T-helper 9 cell (primary cell): ENCODE results near the gene NT5DC2.

Experiments used
- DNase-seq: peaks from one replicate; pipeline ENCODE4 v3.0.0-alpha.2; 2020

NT5DC2 gene

GRCh38 chr3:52509753-52510328 lies 23.8 kb downstream of the NT5DC2 start:
- no peak for DNase-seq

DNA sequence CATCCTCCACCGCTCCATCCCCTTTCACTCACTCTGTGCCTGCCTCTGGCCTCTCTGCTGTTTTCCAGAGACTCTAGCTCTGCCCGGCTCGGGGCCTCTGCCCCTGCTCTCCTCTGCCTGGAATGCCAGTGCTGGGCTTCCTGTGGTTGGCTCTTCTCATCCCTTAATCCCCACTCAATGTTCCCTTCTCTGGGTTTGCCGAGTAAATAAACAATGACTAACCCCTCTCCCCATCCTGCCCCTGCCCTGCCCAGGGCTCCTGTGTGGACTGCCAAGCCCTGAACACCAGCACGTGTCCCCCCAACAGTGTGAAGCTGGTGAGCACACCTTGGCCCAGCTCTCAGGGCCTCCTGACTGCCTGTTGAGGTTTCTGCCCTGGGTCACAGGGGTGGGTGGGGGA lies 26.3 kb downstream of the NT5DC2 start:
- DNase-seq = no peak

DNA sequence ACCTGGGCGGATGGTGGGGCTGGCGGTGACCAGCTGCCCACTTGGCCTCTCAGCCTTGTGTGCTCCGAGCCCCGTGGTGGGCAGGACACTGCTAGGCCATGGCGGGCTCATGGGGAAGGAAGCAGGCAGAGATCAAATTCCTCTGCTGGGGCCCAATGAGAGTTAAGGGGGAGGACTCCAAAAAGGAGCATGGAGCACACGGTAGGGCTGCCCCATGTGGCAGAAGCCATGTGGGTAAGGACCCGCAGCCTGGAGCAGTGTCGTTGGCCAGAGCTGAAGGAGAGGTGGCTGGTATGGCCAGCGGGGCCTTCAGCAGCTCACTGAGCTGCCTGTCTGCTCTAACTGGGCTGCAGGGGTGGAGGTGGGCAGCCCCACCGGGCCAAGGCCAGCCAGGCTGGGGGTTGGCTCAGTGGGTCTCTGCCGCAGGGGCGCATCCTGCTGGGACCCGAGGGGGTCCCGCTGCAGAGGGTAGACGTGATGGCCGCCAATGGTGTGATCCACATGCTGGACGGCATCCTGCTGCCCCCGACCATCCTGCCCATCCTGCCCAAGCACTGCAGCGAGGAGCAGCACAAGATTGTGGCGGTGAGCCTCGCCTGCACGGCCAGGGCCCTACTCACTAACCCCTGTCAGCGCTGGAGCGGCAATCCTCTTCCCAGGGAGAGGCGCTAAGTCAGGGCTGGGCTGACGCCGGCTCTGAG lies 27.2 kb downstream of the NT5DC2 start:
- DNase-seq = no peak

DNA sequence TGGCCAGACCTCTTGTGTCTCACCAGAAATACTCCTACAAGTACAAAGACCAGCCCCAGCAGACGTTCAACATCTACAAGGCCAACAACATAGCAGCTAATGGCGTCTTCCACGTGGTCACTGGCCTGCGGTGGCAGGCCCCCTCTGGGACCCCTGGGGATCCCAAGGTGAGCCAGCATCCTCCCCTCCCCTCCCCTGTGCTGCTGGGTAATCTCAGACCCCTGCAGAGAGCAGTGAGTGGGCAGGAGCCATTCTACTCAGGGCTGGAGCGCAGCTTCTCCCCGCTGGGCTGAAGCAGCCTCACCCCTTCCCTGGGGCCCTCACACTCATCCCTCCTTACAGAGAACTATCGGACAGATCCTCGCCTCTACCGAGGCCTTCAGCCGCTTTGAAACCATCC lies 28.7 kb downstream of the NT5DC2 start:
- no peak for DNase-seq

GRCh38 chr3:52503788-52504424 lies 29.8 kb downstream of the NT5DC2 start:
- no peak for DNase-seq

DNA sequence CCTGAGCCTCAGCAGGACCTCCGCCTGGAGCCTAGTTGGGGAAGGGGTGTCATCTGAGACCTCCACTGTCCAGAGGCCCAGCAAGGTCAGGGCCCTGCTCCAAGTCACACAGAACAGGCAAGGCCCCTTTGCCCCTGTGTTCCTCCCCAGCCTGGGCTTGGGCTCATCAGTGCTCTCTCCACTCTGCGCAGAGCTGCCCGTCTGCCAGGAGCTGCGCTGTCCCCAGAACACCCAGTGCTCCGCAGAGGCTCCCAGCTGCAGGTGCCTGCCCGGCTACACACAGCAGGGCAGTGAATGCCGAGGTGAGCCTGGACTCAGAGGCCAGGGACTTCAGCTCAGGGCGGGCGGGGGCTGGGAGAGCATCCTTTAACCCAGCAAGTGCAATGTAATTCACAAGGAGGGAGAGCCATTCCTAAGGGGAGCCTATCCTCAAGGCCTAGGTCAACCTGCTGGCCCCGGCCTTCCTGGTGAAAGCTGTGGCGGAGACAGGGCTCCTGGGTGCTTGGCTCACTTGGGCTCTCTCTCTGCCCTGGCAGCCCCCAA lies 30.8 kb downstream of the NT5DC2 start:
- DNase-seq = no peak

DNA sequence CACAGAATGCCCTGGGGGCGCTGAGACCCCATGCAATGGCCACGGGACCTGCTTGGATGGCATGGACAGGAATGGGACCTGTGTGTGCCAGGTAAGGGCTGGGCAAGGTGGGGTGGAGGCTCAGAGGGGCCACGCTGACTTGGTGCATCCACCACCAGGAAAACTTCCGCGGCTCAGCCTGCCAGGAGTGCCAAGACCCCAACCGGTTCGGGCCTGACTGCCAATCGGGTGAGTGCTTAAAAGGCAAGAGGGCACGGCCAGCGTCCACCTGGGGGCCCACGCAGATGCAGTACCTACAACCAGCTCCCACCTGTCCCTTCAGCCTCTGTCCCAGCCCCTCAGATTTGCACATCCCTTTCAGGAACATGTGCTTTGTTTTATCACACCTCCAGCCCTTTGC lies 31.7 kb downstream of the NT5DC2 start:
- no peak for DNase-seq

DNA sequence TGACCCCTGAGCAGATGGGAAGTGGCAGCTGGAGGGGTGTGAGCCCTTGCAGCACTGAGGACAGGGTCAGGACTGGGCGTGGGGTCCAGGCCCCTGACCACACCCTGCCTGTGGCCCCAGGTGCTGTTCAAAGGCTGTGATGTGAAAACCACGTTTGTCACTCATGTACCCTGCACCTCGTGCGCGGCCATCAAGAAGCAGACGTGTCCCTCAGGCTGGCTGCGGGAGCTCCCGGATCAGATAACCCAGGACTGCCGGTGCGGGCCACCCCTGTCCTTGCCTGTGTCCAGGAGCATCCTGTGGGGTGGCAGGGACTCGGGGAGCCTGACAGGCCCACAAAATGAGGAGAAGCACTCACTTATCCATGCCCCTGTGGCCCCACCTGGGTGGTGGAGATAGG lies 32.6 kb downstream of the NT5DC2 start:
- DNase-seq = no peak

DNA sequence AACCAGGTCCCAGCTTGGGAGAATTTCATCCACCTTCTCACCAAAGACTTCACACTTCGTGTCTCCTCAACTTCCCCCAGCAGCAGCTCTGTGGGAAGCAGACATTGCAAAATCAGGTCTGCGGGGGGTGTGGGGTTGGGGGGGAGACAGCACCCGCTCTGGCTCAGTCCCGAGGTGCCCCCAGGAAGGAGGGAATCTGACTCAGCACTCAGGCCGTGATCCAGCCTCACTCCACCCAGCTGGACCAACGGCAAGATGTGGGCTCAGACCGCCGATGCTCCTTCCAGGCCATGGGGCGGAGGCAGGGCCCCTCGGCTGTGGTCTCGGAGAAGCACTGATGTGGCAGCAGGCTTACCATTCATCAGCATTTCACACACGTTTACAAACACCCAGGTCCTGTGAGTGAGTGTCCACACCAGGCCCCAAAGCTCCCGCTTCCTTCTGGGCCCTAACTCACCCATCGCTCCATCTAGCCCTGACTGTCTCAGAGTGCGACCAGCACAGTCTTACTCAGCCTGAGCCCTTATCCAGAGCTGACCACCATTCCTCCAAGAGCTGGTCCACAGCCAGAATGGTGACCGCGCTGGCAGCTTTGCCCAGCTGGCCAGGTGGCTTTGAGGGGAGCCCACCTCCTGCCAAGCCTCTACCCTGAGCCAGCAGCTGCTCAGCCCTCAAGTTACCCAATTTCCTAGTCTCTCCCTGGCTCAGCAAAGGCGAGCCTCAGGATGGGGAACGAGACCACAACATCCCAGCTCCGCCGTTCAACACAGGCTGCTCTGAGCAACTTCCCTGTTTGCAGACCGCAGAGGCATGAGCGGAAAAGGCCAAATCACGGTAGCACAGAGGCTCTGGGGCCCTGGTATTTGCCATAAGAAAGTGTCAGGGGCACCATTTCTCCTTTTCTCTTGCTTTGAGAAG lies 35.3 kb downstream of the NT5DC2 start:
- no peak for DNase-seq

GRCh38 chr3:52495777-52496602 lies 37.7 kb downstream of the NT5DC2 start:
- DNase-seq = no peak

DNA sequence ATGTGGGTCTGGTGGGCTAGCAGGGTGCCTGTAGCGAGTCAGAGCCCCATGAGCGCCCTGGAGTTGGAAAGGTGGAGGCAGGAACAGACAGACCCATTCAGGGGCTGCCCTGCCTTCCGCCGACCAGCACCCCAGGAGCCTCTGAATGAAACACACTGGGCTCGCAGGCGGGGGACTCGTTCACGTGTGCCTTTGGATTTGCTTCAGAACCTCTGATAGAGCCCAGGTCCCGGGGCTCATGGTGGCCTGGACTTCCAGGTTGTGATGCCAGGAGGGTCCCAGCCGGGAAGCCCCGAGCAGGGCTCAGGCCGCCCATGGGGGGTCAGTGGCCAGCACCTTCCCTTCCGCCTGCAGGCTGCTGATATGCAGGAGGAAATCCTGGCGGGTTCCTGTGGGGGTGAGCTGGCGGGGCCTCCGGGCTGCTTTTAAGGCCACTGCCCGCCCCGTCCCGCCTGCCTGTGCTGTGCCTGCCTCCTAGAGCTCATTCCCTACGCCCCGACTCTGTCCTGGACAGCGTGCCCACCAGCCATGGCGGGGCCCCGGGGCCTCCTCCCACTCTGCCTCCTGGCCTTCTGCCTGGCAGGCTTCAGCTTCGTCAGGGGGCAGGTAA lies 38.7 kb downstream of the NT5DC2 start, which contains the start of gene STAB1:
TSS of gene STAB1 (plus strand) at position 453 of the 610 bp plus-strand sequence. CDS start at position 529, 76 bp downstream.
- no peak for DNase-seq

GRCh38 chr3:52494445-52494844 lies 39.2 kb downstream of the NT5DC2 start:
- DNase-seq = no peak

DNA sequence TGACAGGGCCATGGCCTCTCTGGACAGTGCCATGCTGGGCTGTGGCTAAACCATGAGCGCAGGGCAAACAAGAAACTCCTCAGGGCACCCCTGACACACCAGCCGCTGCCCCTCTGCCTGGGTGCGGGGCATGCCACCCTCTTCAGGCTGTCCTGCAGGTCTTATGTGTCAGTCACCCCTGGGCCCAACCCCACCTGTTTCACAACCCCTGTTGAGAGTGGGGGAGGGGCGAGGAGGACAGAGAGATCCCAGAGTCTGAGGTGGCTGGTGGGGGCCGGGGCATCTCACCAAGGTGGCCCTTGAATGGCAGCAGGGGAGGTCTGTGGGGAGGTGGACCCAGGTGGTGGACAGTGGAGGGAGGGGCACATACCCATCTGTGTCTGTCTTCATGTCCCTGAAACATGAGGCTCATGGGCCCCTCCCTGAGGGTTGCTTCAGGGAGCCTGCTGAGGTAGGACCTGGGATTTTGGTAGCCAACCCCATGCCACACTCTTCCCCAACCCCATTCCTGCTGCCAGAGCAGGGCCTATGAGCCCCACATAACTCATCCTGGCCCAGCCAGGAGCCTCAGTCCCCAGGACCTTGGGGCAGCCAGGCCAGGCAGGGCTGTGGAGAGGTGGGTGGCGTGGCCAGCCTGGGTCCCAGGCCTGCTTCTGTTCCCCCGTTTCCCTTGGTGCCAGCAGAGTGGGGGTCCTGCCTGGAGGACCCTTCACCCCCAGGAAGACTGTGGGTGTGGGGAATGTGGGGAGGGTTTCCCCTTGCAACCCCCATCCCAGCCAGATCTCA lies 40.2 kb downstream of the NT5DC2 start:
- no peak for DNase-seq

DNA sequence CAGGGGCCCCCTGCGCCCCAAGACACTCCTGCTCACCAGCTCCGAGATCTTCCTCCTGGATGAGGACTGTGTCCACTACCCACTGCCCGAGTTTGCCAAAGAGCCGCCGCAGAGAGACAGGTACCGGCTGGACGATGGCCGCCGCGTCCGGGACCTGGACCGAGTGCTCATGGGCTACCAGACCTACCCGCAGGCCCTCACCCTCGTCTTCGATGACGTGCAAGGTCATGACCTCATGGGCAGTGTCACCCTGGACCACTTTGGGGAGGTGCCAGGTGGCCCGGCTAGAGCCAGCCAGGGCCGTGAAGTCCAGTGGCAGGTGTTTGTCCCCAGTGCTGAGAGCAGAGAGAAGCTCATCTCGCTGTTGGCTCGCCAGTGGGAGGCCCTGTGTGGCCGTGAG lies 41.6 kb downstream of the NT5DC2 start:
- no peak for DNase-seq

DNA sequence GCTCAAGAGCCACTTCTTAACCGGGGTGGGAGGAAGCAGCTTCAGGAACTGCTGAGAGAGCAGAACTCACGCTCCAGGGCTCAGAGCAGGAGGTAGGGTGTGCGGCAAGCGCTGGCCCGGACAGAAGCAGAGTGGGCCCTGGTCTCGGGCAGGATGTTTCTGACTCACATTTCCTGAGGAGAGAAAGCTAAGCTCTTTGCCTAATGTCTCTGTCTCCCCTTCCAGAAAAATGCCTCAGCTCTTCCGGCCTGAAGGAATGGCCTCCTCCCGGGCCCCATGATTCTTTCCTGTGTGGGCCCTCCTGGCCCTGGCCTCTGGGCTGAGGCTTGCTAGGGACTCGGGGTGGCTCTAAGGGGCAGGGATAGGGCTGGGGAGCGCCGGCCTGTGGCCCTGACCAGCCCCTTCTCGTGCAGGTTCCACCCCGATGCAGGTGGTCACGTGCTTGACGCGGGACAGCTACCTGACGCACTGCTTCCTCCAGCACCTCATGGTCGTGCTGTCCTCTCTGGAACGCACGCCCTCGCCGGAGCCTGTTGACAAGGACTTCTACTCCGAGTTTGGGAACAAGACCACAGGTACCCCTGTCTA lies 42.6 kb downstream of the NT5DC2 start:
- no peak for DNase-seq

- DNase-seq = no peak
These were observed 43.4 kb downstream of the NT5DC2 start for GRCh38 chr3:52490035-52490938.

- no peak for DNase-seq
These were observed 44.2 kb downstream of the NT5DC2 start for GRCh38 chr3:52489453-52489852.

DNA sequence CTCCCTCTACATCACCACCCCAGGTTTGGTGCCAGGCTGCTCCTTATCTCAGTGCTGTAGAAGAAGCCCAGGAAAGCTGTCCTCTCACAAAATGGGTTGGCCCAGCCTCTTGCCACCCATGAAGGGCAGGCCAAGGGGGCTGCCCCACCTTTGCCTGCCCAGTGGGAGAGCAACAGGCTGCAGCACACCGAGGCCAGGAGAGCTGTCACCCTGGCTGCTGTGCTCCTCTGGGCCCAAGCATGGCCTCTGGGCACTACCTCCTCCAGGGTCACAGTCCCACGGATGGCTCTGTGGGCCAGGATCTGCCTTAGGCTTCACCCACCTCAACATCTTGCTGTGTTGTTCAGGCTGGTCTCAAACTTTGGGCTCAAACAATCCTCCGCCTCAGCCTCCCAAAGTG lies 44.9 kb downstream of the NT5DC2 start:
- no peak for DNase-seq
